GM23338 (cell line): Measurements from ENCODE around the gene RSPH1. TPM values are rescaled to one million over a fixed set of nuclear protein-coding genes. Genes with fewer than 3 reads are reported as not detected.

ENCODE experiments used
- ATAC-seq: fragments of 200-7000 bp; cut with Tn5 transposase; 3 replicates; pipeline ENCODE4 v1.9.1; 2020
- DNase-seq: peaks from one replicate; pipeline ENCODE4 v3.0.0-alpha.2; 2015; ENCODE audit warnings: low spot score
- H2AFZ ChIP-seq: fragments of 200-600 bp; sonication (generic); 2 replicates; pipeline ENCODE4 v1.8.0; 2016; ENCODE audit warnings: antibody characterized with exemption, mild to moderate bottlenecking, moderate library complexity
- H3F3A ChIP-seq: fragments of 200-600 bp; sonication (generic); replicated peaks from 2 replicates; pipeline ENCODE4 v1.8.0; 2017; ENCODE audit warnings: antibody characterized with exemption, mixed run types, low read depth
- H3K27ac ChIP-seq: fragments of 200-600 bp; sonication (generic); 2 replicates; pipeline ENCODE4 v1.6.1; 2016; ENCODE audit warnings: low read depth
- H3K27me3 ChIP-seq: fragments of 200-600 bp; sonication (generic); 2 replicates; pipeline ENCODE4 v1.8.0; 2016; ENCODE audit warnings: mild to moderate bottlenecking, mixed run types, moderate library complexity; ENCODE audit not compliant: insufficient read depth
- H3K36me3 ChIP-seq: fragments of 200-600 bp; sonication (generic); 2 replicates; pipeline ENCODE4 v1.8.0; 2016; ENCODE audit warnings: mild to moderate bottlenecking; ENCODE audit not compliant: insufficient read depth
- H3K4me1 ChIP-seq: fragments of 200-600 bp; sonication (generic); 2 replicates; pipeline ENCODE4 v1.8.0; 2016; ENCODE audit warnings: mild to moderate bottlenecking, moderate library complexity; ENCODE audit not compliant: insufficient read depth
- H3K4me2 ChIP-seq: fragments of 200-600 bp; sonication (generic); 2 replicates; pipeline ENCODE4 v1.7.1; 2017; ENCODE audit warnings: mixed run types
- H3K4me3 ChIP-seq: fragments of 200-600 bp; sonication (generic); 2 replicates; pipeline ENCODE4 v1.6.1; 2016; ENCODE audit warnings: mixed run types
- H3K79me2 ChIP-seq: fragments of 200-600 bp; sonication (generic); replicated peaks from 2 replicates; pipeline ENCODE4 v1.8.0; 2017; ENCODE audit warnings: mild to moderate bottlenecking; ENCODE audit not compliant: insufficient read depth
- H3K9me2 ChIP-seq: fragments of 200-600 bp; sonication (generic); 2 replicates; pipeline ENCODE4 v1.8.0; 2017; ENCODE audit not compliant: insufficient read depth
- H4K20me1 ChIP-seq: fragments of 200-600 bp; sonication (generic); replicated peaks from 2 replicates; pipeline ENCODE4 v1.8.0; 2017; ENCODE audit warnings: mild to moderate bottlenecking; ENCODE audit not compliant: insufficient read depth
- H3K27ac Mint-ChIP-seq: 2 replicates; pipeline ENCODE4 v1.8.0; 2020; ENCODE audit warnings: inconsistent platforms, mild to moderate bottlenecking, moderate library complexity, mixed read lengths
- H3K27me3 Mint-ChIP-seq: 3 replicates; pipeline ENCODE4 v1.8.0; 2022; ENCODE audit warnings: low read depth, mild to moderate bottlenecking, moderate library complexity, mixed read lengths, inconsistent platforms; ENCODE audit not compliant: insufficient read depth, poor library complexity
- H3K36me3 Mint-ChIP-seq: 3 replicates; pipeline ENCODE4 v1.8.0; 2021; ENCODE audit warnings: low read depth, mild to moderate bottlenecking, inconsistent platforms, moderate library complexity, mixed read lengths
- H3K4me1 Mint-ChIP-seq: 3 replicates; pipeline ENCODE4 v1.8.0; 2020; ENCODE audit warnings: mild to moderate bottlenecking, inconsistent platforms, mixed read lengths
- H3K4me3 Mint-ChIP-seq: 3 replicates; pipeline ENCODE4 v1.8.0; 2021; ENCODE audit warnings: moderate library complexity, mild to moderate bottlenecking, inconsistent platforms, mixed read lengths
- H3K9me3 Mint-ChIP-seq: 3 replicates; pipeline ENCODE4 v1.8.0; 2020; ENCODE audit warnings: moderate library complexity, mild to moderate bottlenecking, inconsistent platforms, mixed read lengths
- CREB1 ChIP-seq: fragments of 250-450 bp; sonication (Bioruptor Pico); IDR thresholded peaks from 2 replicates; pipeline ENCODE4 v1.5.0; 2020; ENCODE audit warnings: low read depth, mild to moderate bottlenecking, moderate library complexity
- EZH2phosphoT487 ChIP-seq: fragments of 200-600 bp; sonication (generic); IDR thresholded peaks from one replicate; pipeline ENCODE4 v1.8.1; 2018; ENCODE audit warnings: antibody characterized with exemption; ENCODE audit not compliant: unreplicated experiment
- JUNB ChIP-seq: IDR thresholded peaks from one replicate; pipeline ENCODE4 v1.6.1; 2016; ENCODE audit warnings: antibody characterized with exemption; ENCODE audit not compliant: unreplicated experiment
- NANOG ChIP-seq: IDR thresholded peaks from 2 replicates; pipeline ENCODE4 v1.6.1; 2016; ENCODE audit warnings: antibody characterized with exemption, borderline replicate concordance
- POLR2AphosphoS5 ChIP-seq: IDR thresholded peaks from 2 replicates; pipeline ENCODE4 v1.6.1; 2016; ENCODE audit warnings: antibody characterized with exemption, low read depth
- ZNF331 ChIP-seq: fragments of 250-450 bp; sonication (Bioruptor Pico); IDR thresholded peaks from 2 replicates; pipeline ENCODE4 v1.5.0; 2020; ENCODE audit warnings: low read depth, mild to moderate bottlenecking, moderate library complexity
- polyA plus RNA-seq: library from polyadenylated mRNA; unstranded; fragments of >200 nt; fragmentation: Nextera tagmentation; extraction: Ambion mirVana; gene quantifications from 2 replicates; pipeline ENCODE4 v1.2.1, GENCODE V29; 2016
- total RNA-seq: library from RNA; depleted of rRNA; stranded (reverse); fragments of >200 nt; shearing (Covaris generic); gene quantifications from 2 replicates; pipeline ENCODE4 v1.2.3, GENCODE V29; 2014
- TF ChIP-seq, protein P1 (sequence below): fragments of 250-450 bp; sonication (Bioruptor Pico); IDR thresholded peaks from 2 replicates; pipeline ENCODE4 v1.5.0; 2020; ENCODE audit warnings: mild to moderate bottlenecking, moderate library complexity
- TF ChIP-seq, protein P2 (sequence below): IDR thresholded peaks from 2 replicates; pipeline ENCODE4 v1.6.1; 2016; ENCODE audit warnings: antibody characterized with exemption
- TF ChIP-seq, protein P3 (sequence below), 2 experiments: fragments of 200-600 bp in 1 of 2; sonication (generic) in 1 of 2; conservative IDR thresholded peaks; 2 replicates each; pipeline versions ENCODE4 v1.5.1 to v1.6.1; 2016 to 2017; ENCODE audit warnings: antibody characterized with exemption in 2 of 2, low read depth in 2 of 2, mild to moderate bottlenecking in 2 of 2, moderate library complexity in 1 of 2

RSPH1 gene
- total and polyA plus RNA-seq, 2 experiments from 2014 or later: 0.23 TPM; not detected in 1

DNA sequence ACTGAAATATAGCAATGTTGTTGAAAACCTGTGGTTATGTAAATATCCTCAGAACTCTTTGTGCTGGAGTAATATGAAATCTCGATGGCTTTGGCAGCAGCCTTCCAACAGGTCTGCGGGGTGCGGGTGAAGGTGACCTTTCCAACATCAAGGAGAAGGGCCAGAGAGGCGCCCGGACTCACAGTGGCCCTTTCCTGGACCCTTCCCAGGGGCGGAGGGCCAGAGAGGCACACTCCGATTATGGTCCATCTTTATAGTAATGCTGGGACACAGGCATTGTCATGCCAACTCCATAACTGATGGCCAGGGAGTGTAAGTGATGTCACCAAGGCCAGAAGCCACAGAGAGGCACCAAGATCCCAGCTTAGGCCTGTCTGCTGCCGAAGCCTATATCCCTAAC is 35.7 kb upstream of the RSPH1 start:
- TF ChIP-seq JUNB: no peak
- TF ChIP-seq, protein P1, sequence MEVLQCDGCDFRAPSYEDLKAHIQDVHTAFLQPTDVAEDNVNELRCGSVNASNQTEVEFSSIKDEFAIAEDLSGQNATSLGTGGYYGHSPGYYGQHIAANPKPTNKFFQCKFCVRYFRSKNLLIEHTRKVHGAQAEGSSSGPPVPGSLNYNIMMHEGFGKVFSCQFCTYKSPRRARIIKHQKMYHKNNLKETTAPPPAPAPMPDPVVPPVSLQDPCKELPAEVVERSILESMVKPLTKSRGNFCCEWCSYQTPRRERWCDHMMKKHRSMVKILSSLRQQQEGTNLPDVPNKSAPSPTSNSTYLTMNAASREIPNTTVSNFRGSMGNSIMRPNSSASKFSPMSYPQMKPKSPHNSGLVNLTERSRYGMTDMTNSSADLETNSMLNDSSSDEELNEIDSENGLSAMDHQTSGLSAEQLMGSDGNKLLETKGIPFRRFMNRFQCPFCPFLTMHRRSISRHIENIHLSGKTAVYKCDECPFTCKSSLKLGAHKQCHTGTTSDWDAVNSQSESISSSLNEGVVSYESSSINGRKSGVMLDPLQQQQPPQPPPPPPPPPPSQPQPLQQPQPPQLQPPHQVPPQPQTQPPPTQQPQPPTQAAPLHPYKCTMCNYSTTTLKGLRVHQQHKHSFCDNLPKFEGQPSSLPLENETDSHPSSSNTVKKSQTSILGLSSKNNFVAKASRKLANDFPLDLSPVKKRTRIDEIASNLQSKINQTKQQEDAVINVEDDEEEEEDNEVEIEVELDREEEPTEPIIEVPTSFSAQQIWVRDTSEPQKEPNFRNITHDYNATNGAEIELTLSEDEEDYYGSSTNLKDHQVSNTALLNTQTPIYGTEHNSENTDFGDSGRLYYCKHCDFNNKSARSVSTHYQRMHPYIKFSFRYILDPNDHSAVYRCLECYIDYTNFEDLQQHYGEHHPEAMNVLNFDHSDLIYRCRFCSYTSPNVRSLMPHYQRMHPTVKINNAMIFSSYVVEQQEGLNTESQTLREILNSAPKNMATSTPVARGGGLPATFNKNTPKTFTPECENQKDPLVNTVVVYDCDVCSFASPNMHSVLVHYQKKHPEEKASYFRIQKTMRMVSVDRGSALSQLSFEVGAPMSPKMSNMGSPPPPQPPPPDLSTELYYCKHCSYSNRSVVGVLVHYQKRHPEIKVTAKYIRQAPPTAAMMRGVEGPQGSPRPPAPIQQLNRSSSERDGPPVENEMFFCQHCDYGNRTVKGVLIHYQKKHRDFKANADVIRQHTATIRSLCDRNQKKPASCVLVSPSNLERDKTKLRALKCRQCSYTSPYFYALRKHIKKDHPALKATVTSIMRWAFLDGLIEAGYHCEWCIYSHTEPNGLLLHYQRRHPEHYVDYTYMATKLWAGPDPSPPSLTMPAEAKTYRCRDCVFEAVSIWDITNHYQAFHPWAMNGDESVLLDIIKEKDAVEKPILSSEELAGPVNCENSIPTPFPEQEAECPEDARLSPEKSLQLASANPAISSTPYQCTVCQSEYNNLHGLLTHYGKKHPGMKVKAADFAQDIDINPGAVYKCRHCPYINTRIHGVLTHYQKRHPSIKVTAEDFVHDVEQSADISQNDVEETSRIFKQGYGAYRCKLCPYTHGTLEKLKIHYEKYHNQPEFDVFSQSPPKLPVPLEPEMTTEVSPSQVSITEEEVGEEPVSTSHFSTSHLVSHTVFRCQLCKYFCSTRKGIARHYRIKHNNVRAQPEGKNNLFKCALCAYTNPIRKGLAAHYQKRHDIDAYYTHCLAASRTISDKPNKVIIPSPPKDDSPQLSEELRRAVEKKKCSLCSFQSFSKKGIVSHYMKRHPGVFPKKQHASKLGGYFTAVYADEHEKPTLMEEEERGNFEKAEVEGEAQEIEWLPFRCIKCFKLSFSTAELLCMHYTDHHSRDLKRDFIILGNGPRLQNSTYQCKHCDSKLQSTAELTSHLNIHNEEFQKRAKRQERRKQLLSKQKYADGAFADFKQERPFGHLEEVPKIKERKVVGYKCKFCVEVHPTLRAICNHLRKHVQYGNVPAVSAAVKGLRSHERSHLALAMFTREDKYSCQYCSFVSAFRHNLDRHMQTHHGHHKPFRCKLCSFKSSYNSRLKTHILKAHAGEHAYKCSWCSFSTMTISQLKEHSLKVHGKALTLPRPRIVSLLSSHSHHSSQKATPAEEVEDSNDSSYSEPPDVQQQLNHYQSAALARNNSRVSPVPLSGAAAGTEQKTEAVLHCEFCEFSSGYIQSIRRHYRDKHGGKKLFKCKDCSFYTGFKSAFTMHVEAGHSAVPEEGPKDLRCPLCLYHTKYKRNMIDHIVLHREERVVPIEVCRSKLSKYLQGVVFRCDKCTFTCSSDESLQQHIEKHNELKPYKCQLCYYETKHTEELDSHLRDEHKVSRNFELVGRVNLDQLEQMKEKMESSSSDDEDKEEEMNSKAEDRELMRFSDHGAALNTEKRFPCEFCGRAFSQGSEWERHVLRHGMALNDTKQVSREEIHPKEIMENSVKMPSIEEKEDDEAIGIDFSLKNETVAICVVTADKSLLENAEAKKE (CRISPR knock-in tag): no peak
- TF ChIP-seq ZNF331 (CRISPR knock-in tag): no peak
- TF ChIP-seq NANOG: no peak
- TF ChIP-seq, protein P2, sequence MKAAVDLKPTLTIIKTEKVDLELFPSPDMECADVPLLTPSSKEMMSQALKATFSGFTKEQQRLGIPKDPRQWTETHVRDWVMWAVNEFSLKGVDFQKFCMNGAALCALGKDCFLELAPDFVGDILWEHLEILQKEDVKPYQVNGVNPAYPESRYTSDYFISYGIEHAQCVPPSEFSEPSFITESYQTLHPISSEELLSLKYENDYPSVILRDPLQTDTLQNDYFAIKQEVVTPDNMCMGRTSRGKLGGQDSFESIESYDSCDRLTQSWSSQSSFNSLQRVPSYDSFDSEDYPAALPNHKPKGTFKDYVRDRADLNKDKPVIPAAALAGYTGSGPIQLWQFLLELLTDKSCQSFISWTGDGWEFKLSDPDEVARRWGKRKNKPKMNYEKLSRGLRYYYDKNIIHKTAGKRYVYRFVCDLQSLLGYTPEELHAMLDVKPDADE: no peak
- no peak for TF ChIP-seq CREB1 (CRISPR knock-in tag)
- TF ChIP-seq, protein P3, sequence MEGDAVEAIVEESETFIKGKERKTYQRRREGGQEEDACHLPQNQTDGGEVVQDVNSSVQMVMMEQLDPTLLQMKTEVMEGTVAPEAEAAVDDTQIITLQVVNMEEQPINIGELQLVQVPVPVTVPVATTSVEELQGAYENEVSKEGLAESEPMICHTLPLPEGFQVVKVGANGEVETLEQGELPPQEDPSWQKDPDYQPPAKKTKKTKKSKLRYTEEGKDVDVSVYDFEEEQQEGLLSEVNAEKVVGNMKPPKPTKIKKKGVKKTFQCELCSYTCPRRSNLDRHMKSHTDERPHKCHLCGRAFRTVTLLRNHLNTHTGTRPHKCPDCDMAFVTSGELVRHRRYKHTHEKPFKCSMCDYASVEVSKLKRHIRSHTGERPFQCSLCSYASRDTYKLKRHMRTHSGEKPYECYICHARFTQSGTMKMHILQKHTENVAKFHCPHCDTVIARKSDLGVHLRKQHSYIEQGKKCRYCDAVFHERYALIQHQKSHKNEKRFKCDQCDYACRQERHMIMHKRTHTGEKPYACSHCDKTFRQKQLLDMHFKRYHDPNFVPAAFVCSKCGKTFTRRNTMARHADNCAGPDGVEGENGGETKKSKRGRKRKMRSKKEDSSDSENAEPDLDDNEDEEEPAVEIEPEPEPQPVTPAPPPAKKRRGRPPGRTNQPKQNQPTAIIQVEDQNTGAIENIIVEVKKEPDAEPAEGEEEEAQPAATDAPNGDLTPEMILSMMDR (conservative IDR thresholded peaks at IDR 0.05; ENCODE audit: low read depth in 2 of 2): no peak
- TF ChIP-seq EZH2phosphoT487: no peak
- no peak for TF ChIP-seq POLR2AphosphoS5
- no peak overlapping the region for H3K27ac Mint-ChIP-seq

More for the DNA sequence above, 35.7 kb upstream of the RSPH1 start:
- peaks cover 10% of the 10 kb centered on the region; the same call in 1 of the 2 replicates for H3K79me2 ChIP-seq
- no peaks in the 10 kb centered on the region for H3K9me2 ChIP-seq
- no peak for ATAC-seq
- no peaks in the 10 kb centered on the region; the same call in 1 of the 2 replicates for H3K4me1 ChIP-seq
- peaks cover 8% of the 10 kb centered on the region for H4K20me1 ChIP-seq
- Mint-ChIP-seq H3K4me1 (peaks cover 24% of the 10 kb centered on the region), H3K36me3 (peaks cover 20% of the 10 kb centered on the region), H3K27me3 (peaks cover 8% of the 10 kb centered on the region), H3K9me3 (no peaks in the 10 kb centered on the region), H3K4me3 (no peak overlapping the region)
- H3K4me3 ChIP-seq: no peak overlapping the region
- H3K27ac ChIP-seq: 0 out of 2 replicates have a peak overlapping the region, but pooled peaks have one; percentile 39
- no peak overlapping the region for H3K4me2 ChIP-seq
- H3K27me3 ChIP-seq: no peaks in the 10 kb centered on the region
- H2AFZ ChIP-seq: no peak overlapping the region
- no peak for DNase-seq
- H3K36me3 ChIP-seq: no peaks in the 10 kb centered on the region; the same call in 1 of the 2 replicates
- H3F3A ChIP-seq: peaks cover 2% of the 10 kb centered on the region; the same call in 1 of the 2 replicates
